MCF 10A (cell line): ENCODE measurements around the gene ALDH1A1. TPM values are rescaled to one million over a fixed set of nuclear protein-coding genes. Genes with fewer than 3 reads are reported as not detected.
A peak's percentile ranks its signal among the peaks of the same experiment; 100 is the strongest.
"Not testable (repeated sequence)": the region's sequence is repeated elsewhere in the genome, so short reads cannot be mapped to it uniquely, and the experiment has no call there.

Experiments used
- BruUV-seq: library from RNA; stranded (reverse); fragments of 400-500 nt; replicated peaks from 2 replicates; lab custom pipeline; 2021; lab: Mats Ljungman, UMichigan
- CTCF ChIA-PET: fragments of 300-600 bp; sonication (Branson Sonifier 250); formaldehyde crosslinking; extraction: SDS; loops from one replicate; lab custom pipeline; 2021; ENCODE audit warnings: antibody characterized with exemption, inconsistent platforms; lab: Yijun Ruan, JAX
- POLR2A ChIA-PET: fragments of 300-600, 350-650 bp; sonication (Branson Sonifier 250); formaldehyde crosslinking; extraction: SDS; loops from one replicate; lab custom pipeline; 2020; ENCODE audit warnings: antibody characterized with exemption, inconsistent platforms; lab: Yijun Ruan, JAX
- DNase-seq: peaks from one replicate; pipeline ENCODE4 v3.0.0-alpha.2; 2018; ENCODE audit not compliant: unreplicated experiment
- H3K27ac Mint-ChIP-seq: one replicate; pipeline ENCODE4 v1.8.0; 2022; ENCODE audit warnings: mild to moderate bottlenecking, low read depth, mixed read lengths; ENCODE audit not compliant: unreplicated experiment
- H3K27me3 Mint-ChIP-seq: one replicate; pipeline ENCODE4 v1.8.0; 2022; ENCODE audit warnings: mixed read lengths; ENCODE audit not compliant: insufficient read depth, unreplicated experiment
- H3K36me3 Mint-ChIP-seq: one replicate; pipeline ENCODE4 v1.8.0; 2022; ENCODE audit warnings: mild to moderate bottlenecking, moderate library complexity, mixed read lengths; ENCODE audit not compliant: insufficient read depth, unreplicated experiment
- H3K4me1 Mint-ChIP-seq: one replicate; pipeline ENCODE4 v1.8.0; 2022; ENCODE audit warnings: mixed read lengths; ENCODE audit not compliant: insufficient read depth, unreplicated experiment
- H3K4me3 Mint-ChIP-seq: one replicate; pipeline ENCODE4 v1.8.0; 2022; ENCODE audit warnings: mild to moderate bottlenecking, moderate library complexity, mixed read lengths; ENCODE audit not compliant: unreplicated experiment
- H3K9me3 Mint-ChIP-seq: one replicate; pipeline ENCODE4 v1.8.0; 2022; ENCODE audit warnings: mixed read lengths; ENCODE audit not compliant: unreplicated experiment
- intact Hi-C: fragments of 100-400 bp; cut with micrococcal nuclease; formaldehyde crosslinking; loops from 2 replicates; pipeline ENCODE4 v1.14.1; 2022
- total RNA-seq: library from RNA; stranded (reverse); gene quantifications from 2 replicates; pipeline ENCODE4 v1.2.3, GENCODE V29; 2022
- TF ChIP-seq, protein P1 (sequence below): fragments of 200-600 bp; IDR thresholded peaks from one replicate; pipeline ENCODE4 v1.8.0; 2022; ENCODE audit warnings: antibody characterized with exemption, mild to moderate bottlenecking; ENCODE audit not compliant: unreplicated experiment

ALDH1A1 gene
- total RNA-seq, 1 experiment from 2014 or later: not detected

- no TSS peak for BruUV-seq
- Mint-ChIP-seq H3K27me3 (peaks cover 58% of the 10 kb centered on the region), H3K36me3 (no peaks in the 10 kb centered on the region), H3K4me1 (no peaks in the 10 kb centered on the region), H3K27ac (no peak overlapping the region), H3K9me3 (no peaks in the 10 kb centered on the region), H3K4me3 (no peak overlapping the region)
- DNase-seq: no peak
- intact Hi-C loops: no loop called here
- ChIA-PET POLR2A (no interaction called here), CTCF (interaction anchor here (1.2 to 1.5 kb wide), 2 partner anchors 42 to 158 kb away, joined by 3 to 7 read pairs; no protein-coding TSS in a partner anchor)
- TF ChIP-seq, protein P1, sequence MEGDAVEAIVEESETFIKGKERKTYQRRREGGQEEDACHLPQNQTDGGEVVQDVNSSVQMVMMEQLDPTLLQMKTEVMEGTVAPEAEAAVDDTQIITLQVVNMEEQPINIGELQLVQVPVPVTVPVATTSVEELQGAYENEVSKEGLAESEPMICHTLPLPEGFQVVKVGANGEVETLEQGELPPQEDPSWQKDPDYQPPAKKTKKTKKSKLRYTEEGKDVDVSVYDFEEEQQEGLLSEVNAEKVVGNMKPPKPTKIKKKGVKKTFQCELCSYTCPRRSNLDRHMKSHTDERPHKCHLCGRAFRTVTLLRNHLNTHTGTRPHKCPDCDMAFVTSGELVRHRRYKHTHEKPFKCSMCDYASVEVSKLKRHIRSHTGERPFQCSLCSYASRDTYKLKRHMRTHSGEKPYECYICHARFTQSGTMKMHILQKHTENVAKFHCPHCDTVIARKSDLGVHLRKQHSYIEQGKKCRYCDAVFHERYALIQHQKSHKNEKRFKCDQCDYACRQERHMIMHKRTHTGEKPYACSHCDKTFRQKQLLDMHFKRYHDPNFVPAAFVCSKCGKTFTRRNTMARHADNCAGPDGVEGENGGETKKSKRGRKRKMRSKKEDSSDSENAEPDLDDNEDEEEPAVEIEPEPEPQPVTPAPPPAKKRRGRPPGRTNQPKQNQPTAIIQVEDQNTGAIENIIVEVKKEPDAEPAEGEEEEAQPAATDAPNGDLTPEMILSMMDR: no peak
These were observed 88.5 kb downstream of the ALDH1A1 start for GRCh38 chr9:72864327-72864726.

DNA sequence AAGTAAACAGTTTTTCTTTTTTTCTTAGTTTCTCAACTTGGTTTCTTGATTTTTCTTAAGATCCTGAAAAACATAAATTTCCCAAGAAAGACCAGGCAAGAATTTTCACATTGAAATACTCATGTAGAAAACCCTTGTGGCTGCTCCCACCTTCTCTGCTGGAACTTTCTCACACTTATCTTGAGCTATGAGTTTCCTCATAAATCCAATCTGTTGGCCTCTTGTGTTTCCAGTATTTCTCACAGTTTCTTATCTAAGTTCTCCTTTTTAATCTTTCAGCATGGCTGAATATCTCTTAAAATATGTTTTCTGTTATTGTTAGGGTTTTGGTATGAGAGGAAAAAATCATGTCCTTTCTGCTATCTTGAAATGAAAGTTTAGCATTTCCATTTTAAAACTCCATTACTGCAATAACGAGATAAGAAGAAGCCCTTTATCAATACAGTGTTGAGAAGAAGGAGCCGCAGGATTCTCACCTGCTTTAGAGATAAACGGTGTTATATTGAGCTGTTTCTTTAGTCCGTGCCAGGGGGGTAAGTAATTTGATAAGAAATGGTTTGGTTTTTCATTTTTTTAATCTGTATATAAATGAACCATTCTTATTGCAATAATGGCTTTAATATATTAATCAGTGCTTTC, 89.3 kb downstream of the ALDH1A1 start:
- no peak for DNase-seq
- Mint-ChIP-seq H3K36me3 (no peaks in the 10 kb centered on the region), H3K4me1 (no peaks in the 10 kb centered on the region), H3K27ac (no peak overlapping the region), H3K9me3 (no peaks in the 10 kb centered on the region), H3K27me3 (peaks cover 52% of the 10 kb centered on the region), H3K4me3 (no peak overlapping the region)
- POLR2A ChIA-PET: interaction anchor here (0.6 to 0.7 kb wide), 4 partner anchors 27 to 798 kb away, joined by 3 to 5 read pairs (median 3); no protein-coding TSS in a partner anchor
- TF ChIP-seq, protein P1: no peak
- intact Hi-C loops: no loop called here
- BruUV-seq: no TSS peak
- CTCF ChIA-PET: interaction anchor here (0.7 to 1.2 kb wide), 2 partner anchors 41 to 322 kb away, joined by 3 read pairs; no protein-coding TSS in a partner anchor

DNA sequence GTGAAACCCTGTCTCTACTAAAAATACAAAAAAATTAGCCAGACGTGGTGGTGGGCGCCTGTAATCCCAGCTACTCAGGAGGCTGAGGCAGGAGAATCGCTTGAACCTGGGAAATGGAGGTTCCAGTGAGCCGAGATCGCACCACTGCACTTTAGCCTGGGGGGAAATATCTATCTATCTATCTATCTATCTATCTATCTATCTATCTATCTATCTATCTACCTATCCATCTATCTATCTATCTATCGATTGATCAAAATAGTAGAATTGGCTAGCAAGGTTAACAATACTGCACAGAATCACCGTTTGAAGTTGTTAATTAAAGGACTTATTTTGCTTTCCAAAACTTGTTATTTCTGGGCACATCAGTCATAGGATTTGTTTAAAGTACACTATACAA, 90.1 kb downstream of the ALDH1A1 start:
- intact Hi-C loops, H3K27ac Mint-ChIP-seq, H3K4me1 Mint-ChIP-seq, BruUV-seq, POLR2A ChIA-PET, H3K9me3 Mint-ChIP-seq, H3K36me3 Mint-ChIP-seq, DNase-seq, H3K4me3 Mint-ChIP-seq: not testable (repeated sequence)
- peaks cover 44% of the 10 kb centered on the region for H3K27me3 Mint-ChIP-seq
- CTCF ChIA-PET: interaction anchor here (0.6 kb wide), 1 partner anchor 392 kb away, joined by 3 read pairs; no protein-coding TSS in a partner anchor

DNA sequence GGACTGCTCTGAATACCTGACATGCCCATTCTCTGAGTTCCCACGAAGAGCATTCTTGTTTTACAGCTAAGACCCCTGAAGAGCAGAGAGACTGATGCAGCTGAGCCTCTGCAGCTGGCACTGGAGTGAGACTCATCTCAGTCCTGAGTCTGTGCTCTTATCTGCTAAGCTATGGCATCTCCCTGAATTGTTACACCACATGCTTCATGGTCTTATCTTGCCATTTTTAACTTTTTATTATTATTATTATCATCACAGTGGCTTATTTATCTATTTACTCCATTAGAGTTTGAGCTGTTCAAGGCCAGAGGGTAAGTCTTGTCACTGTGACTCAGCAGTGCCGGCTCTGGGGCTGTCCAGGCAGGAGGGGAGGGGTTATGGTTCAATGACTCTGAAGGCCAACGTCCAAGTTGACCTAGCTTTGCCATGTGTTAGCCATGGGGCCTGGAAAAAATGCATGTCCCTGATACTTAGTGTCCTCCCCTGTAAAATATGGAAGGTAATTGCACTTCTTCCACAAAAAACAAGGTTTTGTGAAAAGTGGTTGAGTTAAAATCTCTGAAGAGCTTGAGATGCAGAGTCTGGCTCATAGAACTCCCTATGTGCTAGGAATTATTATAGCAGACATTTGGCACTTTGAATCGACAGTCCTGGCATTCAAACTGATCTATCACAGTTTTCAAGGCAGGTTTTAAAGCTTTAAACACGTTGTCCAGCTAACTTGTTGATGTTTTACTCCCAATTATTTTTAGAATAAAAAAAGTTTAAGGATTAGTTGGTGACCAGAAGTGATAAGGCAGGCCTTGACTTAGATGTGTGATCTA, 94.6 kb downstream of the ALDH1A1 start:
- H3K27ac Mint-ChIP-seq: no peak overlapping the region
- intact Hi-C loops: loop anchor here (5.0 kb wide), 3 partner anchors 164 to 324 kb away; no protein-coding TSS in a partner anchor
- no peaks in the 10 kb centered on the region for H3K36me3 Mint-ChIP-seq
- H3K4me1 Mint-ChIP-seq: no peaks in the 10 kb centered on the region
- DNase-seq: peak; percentile 5
- peaks cover 21% of the 10 kb centered on the region for H3K27me3 Mint-ChIP-seq
- TF ChIP-seq, protein P1: no peak
- no peak overlapping the region for H3K4me3 Mint-ChIP-seq
- no TSS peak for BruUV-seq
- CTCF ChIA-PET: interaction anchor here (0.6 to 3.3 kb wide), 29 partner anchors 9 to 1801 kb away, joined by 3 to 58 read pairs (median 5); no protein-coding TSS in a partner anchor
- POLR2A ChIA-PET: interaction anchor here (0.7 kb wide), 1 partner anchor 208 kb away, joined by 3 read pairs; no protein-coding TSS in a partner anchor
- no peaks in the 10 kb centered on the region for H3K9me3 Mint-ChIP-seq
